CD4-positive, alpha-beta T cell treated with Interleukin-21 for 1 hour (primary cell): ENCODE measurements around the gene PDZD4.

Experiments used
- DNase-seq: peaks from one replicate; pipeline ENCODE4 v3.0.0-alpha.2; 2020

The PDZD4 gene

GRCh38 chrX:153804100-153804595, 26.2 kb downstream of the PDZD4 start:
- DNase-seq: no peak

- no peak for DNase-seq
Measured at GRCh38 chrX:153803211-153804099, 26.9 kb downstream of the PDZD4 start.

DNA sequence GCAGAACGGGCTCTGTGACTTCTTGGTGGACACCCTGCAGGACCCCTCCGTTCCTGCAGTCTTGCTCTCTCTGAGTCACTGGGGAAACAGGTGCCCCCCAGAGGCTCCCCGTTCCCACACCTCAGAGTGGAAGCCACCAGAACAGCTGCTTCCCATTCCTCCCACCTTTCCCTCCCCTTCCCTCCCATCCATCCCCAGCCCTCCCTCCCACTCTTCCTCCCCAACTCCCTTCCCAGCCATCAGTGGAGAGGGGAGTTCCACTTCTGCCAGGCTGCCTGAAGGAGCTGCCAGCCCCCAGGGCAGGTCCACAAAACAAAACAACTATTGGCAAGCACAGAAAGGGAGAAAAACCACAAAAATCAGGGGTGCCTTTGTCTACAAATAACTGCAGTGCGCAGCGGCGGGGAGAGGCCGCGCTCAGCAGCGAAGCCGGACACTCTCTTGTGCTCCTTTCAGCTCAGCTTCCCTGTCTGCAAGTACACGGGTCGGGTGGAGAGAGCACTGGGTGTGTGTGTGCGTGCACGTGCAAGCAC, 27.8 kb downstream of the PDZD4 start:
- no peak for DNase-seq

DNA sequence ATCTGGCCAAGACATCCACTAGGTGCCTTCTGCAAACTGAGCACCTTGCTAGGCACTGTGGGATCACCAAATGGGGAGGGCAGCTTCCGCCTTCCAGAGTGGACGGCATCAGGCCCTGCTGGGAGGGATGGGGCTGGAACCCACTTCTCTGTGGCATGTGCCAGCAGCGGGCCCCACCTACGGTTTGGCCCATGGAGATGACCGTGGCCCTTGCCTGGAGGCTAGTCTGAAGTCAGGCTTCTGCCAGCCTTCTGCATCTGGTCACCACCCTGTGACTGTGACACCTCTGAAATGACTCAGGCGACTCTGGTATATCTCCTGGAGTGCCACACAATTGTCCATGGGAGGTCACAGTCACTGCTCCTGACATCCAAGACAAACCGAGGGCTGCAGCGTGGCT, 28.7 kb downstream of the PDZD4 start:
- DNase-seq: no peak

DNA sequence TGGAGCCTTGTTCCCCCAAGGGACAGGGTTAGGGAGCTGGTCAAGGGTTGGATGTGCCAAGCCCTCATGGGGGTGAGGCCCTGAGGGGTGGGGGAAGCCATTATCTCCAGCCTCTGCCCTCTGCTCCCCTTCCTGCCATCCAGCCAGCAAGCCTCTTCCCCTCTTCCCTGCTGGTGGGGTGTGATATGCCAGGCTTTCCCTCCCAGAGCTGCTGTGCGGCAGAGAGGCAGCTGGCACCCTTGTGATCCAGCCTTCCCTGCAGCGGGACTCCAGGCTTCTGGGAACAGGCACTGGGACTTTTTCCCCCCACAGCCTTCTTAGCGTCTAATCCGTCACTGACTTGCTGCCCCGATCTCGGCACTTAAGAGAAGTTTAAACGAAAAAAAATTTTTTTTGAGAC, 29.6 kb downstream of the PDZD4 start:
- no peak for DNase-seq

DNA sequence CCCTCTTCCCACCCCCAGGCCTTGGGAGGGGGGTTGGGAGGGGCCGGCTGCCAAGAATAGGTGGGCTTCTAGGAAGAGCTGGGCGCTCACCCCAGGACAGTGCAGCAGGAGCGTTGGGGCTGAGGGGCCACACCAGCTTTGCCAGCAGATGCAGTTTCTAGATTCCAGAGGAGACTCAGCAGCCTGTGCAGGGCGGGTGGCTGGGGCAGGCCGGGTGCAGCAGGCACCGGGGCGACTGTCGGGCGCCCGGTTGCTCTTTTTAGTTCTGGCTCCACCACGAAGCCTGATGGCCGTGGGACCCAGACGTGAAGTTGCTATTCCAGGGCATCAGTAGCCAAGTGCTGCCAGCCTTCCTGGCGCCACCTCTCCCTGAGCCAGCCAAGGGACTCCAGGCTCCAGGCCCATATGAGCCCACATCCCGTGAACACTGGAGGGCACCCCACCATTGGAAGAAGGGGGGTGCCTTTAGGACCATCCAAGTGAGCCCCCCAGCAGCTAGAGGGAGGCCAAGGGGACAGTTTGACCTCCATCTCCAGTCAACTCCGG, 30.1 kb downstream of the PDZD4 start:
- DNase-seq: no peak

DNA sequence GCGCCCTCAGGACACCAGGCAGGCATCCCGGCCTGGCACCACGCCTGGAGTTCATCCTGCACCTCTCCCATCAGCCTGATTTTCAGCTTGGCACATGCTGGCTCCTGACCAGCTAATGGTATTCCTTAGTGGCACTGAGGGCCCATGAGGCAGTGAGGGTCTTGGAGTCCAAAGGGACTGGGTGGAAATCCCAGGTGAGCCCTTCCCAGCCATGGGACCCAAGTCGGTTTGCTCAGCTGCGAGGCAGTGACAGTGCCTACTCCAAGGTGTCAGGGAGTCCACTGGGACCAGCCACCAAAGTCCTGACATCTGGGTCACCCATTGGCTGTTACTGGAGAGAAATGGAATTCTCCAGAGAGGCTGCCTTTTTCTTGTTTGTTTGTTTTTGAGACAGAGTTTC, 31.0 kb downstream of the PDZD4 start:
- no peak for DNase-seq

GRCh38 chrX:153797415-153798015, 32.8 kb downstream of the PDZD4 start:
- no peak for DNase-seq

DNA sequence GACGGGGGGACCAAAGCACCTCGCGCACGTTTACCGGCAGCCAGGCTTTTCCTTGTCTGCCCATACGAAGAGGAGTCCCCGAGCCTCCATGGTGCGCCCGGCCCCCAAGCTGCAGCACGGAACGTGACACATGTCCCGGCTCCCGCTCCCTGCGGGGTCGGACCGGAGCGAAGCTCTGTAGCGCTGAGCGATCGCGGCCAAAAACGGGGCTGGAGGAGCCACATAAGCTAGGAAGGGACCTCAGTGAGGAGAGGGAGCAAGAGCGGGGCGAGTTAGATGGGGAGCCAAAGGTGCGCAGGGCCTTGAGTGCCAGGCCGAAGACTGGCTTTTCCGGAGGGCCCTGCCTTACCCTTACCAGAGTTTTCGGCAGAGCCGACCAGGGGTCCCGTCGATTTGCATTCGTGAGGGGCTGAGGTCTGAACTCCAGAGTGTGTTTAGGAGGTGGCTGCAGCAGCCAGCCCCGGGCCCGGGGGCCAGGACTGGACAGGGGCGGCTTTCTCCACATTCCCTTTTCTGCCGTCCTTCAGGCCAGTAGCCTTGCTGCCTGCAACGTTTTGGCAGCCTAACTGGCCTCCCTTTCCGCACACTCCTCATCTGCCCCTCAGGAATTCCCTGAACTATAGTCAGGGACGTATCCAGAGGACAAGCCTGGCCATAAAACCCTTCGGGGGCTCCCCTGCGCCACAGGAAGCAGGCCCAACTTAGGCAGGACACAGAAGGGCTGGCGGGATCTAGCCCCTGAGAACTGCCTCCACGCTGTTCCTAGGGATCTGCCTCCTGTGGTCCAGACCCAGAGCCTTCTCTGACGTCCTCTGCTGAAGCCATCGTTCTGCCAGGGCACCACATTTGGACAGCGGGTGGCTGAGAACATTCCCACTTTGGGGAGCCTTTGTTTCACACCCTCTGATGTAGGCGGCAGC, 35.2 kb downstream of the PDZD4 start:
- DNase-seq: no peak

- peak; percentile 95 for DNase-seq
Measured at GRCh38 chrX:153794018-153794896, 36.1 kb downstream of the PDZD4 start, which contains the start of the genes IDH3G and SSR4. TSS of gene IDH3G (minus strand) at chrX:153794375. CDS start at chrX:153794326, 49 bp downstream. TSS of gene SSR4 (plus strand) at chrX:153794668. CDS start at chrX:153794688, 20 bp downstream.

GRCh38 chrX:153793291-153793690, 37.1 kb downstream of the PDZD4 start:
- DNase-seq: no peak

GRCh38 chrX:153792368-153792767, 38.0 kb downstream of the PDZD4 start:
- no peak for DNase-seq

- DNase-seq: no peak
Measured at GRCh38 chrX:153791104-153791852, 39.1 kb downstream of the PDZD4 start.

GRCh38 chrX:153789654-153790053, 40.7 kb downstream of the PDZD4 start:
- no peak for DNase-seq

DNA sequence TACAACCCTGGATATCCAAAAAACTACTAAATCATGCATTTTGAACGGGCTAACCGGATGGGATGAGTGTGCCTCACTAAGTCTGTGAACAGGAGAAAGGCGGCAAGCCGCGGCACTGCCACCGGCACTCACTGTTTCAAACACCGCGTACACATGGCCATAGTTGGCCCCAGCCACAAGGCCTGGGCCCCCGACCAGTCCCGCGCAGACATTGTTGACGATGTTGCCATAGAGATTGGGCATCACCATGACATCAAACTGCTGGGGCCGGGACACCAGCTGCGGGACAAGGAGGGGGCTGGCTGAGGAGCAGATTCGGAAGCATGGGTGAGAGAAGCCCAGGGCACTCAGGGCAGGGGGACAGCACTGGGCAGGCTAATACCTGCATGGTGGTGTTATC, 43.7 kb downstream of the PDZD4 start:
- DNase-seq: no peak

DNA sequence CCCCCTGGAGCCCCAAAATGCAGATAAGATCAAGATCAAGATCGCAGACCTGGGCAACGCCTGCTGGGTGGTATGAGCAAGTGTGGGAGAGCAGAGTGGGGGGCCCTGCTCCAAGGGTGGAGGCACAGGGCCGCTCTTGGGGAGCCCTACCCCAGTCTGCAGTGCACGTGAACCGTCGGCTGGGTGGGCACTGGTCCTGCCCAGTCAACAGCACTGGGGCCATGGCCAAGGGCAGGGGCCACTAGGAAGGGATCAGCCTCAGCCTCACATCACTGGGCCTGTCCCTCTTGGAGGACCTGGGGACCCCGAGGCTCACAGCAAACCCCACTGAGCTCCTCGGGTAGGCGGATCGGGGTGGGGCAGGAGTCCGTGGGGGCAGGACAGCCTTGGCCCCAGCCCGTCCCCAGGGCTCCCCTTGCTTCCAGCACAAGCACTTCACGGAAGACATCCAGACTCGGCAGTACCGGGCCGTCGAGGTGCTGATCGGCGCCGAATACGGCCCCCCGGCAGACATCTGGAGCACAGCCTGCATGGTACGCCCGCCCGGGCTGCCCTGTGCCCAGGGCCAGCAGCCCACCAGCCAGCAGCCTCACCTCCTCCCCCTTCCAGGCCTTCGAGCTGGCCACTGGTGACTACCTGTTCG, 45.9 kb downstream of the PDZD4 start:
- DNase-seq: no peak

DNA sequence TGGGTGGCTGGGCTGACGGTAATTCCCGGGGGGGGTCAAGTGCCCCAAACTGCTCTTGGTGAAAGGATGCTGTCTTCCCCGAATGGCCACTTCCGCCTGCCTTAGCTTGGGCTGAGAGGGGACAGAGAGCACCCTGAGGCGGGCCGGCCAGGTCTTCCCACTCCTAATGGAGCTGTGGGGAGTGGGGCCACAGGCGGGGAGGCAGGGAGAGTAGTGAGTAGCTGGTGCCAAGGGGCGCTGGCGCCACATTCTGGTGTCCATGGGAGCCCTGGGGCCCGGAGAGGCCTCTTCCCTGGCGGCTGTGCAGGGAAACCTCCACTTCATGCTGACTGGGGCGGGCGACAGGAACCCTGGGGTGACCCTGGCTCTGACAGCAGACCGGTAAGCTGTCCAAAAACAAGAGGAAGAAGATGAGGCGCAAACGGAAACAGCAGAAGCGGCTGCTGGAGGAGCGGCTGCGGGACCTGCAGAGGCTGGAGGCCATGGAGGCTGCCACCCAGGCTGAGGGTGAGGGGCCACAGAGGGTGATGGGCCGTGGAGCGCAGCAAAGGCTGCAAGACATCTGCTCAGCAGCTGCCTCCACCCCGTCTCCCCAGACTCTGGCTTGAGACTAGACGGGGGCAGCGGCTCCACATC, 46.8 kb downstream of the PDZD4 start:
- no peak for DNase-seq

GRCh38 chrX:153782871-153783270, 47.5 kb downstream of the PDZD4 start:
- DNase-seq: no peak

DNA sequence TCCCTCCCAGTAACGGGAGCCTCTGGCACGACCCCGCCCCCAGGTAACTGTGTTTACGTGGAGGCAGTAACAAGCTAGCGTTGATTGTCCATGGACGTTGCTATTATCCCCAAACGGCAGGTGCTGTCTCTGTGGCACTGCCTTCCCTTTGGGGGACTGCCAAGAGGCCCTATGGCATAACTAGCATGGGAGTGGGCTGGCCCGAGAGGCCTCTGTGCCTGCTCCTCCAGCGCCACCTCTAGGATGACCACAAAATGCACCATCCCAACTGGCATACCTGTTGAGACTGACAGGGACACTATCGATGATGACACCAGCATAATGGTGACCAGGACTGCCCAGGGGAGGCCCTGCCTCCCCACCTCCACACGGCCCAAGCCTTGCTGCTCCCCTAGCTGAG, 48.0 kb downstream of the PDZD4 start:
- DNase-seq: no peak
